GM12878 (cell line): Measurements from ENCODE around the gene LIN7A.

ENCODE experiments used
- POLR2A ChIP-seq: IDR thresholded peaks from 2 replicates; pipeline ENCODE4 v1.6.1; 2011; ENCODE audit warnings: low read depth, mild to moderate bottlenecking, low read length
- POLR2AphosphoS5 ChIP-seq: IDR thresholded peaks from 2 replicates; pipeline ENCODE4 v1.6.1; 2011; ENCODE audit warnings: mild to moderate bottlenecking, low read length, inconsistent platforms
- ZNF384 ChIP-seq: IDR thresholded peaks from 2 replicates; pipeline ENCODE4 v1.6.1; 2012; ENCODE audit warnings: low read depth, mild to moderate bottlenecking, low read length, improper control_type of control experiment, borderline replicate concordance
- TF ChIP-seq, protein P1 (sequence below): IDR thresholded peaks from 2 replicates; pipeline ENCODE4 v1.6.1; 2011; ENCODE audit warnings: low read depth, low read length, improper control_type of control experiment, borderline replicate concordance

DNA sequence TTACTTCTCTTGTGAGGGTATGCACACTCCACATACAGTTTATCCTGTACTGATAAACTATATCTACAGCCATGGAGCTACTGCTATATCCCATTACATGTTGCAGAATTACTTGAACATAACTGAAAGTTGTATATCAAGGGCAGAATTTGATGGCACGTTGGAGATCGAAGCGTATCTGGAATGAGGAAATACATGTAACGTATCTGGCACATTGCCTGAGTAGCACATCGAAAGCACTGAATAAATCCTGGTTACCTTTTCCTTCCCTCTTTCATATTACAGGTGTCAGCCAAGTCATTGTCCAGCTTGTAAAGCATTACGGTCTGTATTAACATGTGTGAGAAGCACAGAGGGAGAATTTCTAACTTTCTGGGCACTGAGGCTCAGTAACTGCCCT, 42.1 kb upstream of the LIN7A start:
- TF ChIP-seq, protein P1, sequence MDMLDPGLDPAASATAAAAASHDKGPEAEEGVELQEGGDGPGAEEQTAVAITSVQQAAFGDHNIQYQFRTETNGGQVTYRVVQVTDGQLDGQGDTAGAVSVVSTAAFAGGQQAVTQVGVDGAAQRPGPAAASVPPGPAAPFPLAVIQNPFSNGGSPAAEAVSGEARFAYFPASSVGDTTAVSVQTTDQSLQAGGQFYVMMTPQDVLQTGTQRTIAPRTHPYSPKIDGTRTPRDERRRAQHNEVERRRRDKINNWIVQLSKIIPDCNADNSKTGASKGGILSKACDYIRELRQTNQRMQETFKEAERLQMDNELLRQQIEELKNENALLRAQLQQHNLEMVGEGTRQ = no peak
- no peak for TF ChIP-seq ZNF384
- no peak for TF ChIP-seq POLR2A
- no peak for TF ChIP-seq POLR2AphosphoS5
